ENCODE results near the gene PAK4.

Gene PAK4

DNA sequence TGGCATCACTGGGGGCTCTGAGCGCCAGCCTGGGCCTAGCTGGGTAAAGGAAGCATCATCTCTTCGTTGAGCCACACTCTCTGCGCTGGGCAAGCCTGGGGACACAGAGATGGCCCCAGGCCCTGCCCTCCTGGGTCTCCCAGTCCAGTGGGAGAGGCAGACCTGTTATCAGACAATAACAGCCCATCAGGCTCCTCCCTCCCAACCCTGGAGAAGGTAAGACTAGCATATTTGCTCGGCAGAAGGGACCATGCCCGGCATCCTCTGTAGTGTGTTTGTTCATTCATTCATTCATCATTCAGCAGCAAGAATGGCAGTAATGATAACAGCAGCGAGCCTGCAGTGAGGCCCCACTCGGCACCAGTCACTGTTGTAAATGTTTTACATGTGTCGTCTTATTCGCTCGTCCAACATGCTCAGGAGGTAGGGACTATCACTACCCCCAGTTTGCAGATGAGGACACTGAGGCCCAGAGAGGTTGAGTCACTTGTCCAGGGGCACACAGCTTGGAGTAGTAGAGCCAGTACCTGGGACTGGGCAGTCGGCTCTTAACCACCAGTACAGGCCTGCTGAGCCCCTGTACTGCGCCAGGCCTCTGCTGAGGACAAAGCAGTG, 33.2 kb downstream of the PAK4 start:
- Histone ChIP-seq H3K36me3 (ENCODE audit: control insufficient read depth, insufficient read depth, low read length) (no peaks in the 10 kb centered on the region), H3K4me3 (replicated peaks; ENCODE audit: low read depth, low read length) (no peak overlapping the region), H3K27me3 (replicated peaks; ENCODE audit: control insufficient read depth, insufficient read depth, low read length) (no peaks in the 10 kb centered on the region)
- DNase-seq (ENCODE audit: extremely low read depth, insufficient read length) = no peak
- TF ChIP-seq, protein P1, sequence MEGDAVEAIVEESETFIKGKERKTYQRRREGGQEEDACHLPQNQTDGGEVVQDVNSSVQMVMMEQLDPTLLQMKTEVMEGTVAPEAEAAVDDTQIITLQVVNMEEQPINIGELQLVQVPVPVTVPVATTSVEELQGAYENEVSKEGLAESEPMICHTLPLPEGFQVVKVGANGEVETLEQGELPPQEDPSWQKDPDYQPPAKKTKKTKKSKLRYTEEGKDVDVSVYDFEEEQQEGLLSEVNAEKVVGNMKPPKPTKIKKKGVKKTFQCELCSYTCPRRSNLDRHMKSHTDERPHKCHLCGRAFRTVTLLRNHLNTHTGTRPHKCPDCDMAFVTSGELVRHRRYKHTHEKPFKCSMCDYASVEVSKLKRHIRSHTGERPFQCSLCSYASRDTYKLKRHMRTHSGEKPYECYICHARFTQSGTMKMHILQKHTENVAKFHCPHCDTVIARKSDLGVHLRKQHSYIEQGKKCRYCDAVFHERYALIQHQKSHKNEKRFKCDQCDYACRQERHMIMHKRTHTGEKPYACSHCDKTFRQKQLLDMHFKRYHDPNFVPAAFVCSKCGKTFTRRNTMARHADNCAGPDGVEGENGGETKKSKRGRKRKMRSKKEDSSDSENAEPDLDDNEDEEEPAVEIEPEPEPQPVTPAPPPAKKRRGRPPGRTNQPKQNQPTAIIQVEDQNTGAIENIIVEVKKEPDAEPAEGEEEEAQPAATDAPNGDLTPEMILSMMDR (IDR thresholded peaks at IDR 0.05; ENCODE audit: insufficient read depth, low read length, poor library complexity, severe bottlenecking) = no peak

DNA sequence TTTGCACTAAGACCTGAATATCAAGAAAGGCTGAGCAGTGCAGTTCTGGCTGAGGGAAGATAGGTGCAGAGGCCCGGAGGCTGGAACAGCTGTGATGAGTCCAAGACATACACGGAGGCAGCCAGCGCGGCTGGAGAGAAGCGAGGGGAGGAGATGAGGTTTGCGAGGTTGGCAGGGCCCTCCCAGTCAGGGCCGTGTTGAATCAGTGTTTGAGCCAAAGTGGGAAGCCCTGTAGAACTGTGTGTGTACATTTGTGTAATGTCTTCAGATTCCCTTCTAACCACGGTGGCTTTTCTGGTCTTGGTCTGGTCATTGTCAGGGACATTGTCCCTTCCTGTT, 34.9 kb downstream of the PAK4 start:
- Histone ChIP-seq H3K36me3 (ENCODE audit: control insufficient read depth, insufficient read depth, low read length) (no peaks in the 10 kb centered on the region), H3K27me3 (replicated peaks; ENCODE audit: control insufficient read depth, insufficient read depth, low read length) (no peaks in the 10 kb centered on the region), H3K4me3 (replicated peaks; ENCODE audit: low read depth, low read length) (no peak overlapping the region)
- DNase-seq (ENCODE audit: extremely low read depth, insufficient read length) = no peak
- TF ChIP-seq, protein P1 (IDR thresholded peaks at IDR 0.05; ENCODE audit: insufficient read depth, low read length, poor library complexity, severe bottlenecking) = no peak

DNA sequence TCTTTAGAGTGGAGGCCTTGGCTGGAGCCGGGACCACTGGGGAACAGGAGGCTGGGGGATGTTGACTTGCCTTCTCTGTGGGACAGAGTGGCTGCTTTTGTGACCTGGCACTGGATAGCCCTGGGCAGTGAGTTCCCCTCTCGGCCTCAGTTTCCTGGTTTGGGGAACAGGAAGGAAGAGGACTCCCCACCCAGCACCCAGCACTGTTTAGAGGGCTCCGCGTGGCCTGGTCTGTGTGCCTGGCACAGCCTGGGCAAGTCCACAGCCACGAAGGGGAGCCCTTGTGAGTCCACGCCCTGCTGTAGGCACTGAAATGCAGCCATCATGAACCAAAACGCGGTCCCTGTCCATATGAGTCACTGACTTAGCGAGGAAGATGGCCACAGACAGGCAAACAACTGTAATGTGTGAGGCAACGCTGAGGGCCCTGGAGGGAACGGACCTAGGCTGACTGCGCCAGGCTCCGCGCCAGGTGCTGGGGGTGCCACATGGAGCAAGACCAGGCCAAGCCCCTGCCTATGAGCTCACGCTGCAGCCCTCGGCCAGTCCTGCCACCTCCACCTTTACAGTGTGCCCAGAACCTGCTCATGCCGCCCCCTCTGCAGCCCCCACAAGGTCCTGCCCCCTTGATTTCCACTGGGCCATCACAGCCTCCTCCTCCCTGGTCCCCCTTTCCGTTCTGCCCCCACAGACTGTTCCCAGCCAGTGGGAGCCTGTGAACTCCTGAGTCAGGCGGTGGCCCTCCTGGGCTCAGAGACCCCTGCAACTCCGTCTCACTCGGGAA, 35.5 kb downstream of the PAK4 start:
- DNase-seq (ENCODE audit: extremely low read depth, insufficient read length) = no peak
- Histone ChIP-seq H3K4me3 (replicated peaks; ENCODE audit: low read depth, low read length) (no peak overlapping the region), H3K27me3 (replicated peaks; ENCODE audit: control insufficient read depth, insufficient read depth, low read length) (no peaks in the 10 kb centered on the region), H3K36me3 (ENCODE audit: control insufficient read depth, insufficient read depth, low read length) (no peaks in the 10 kb centered on the region)
- TF ChIP-seq, protein P1 (IDR thresholded peaks at IDR 0.05; ENCODE audit: insufficient read depth, low read length, poor library complexity, severe bottlenecking) = no peak

DNA sequence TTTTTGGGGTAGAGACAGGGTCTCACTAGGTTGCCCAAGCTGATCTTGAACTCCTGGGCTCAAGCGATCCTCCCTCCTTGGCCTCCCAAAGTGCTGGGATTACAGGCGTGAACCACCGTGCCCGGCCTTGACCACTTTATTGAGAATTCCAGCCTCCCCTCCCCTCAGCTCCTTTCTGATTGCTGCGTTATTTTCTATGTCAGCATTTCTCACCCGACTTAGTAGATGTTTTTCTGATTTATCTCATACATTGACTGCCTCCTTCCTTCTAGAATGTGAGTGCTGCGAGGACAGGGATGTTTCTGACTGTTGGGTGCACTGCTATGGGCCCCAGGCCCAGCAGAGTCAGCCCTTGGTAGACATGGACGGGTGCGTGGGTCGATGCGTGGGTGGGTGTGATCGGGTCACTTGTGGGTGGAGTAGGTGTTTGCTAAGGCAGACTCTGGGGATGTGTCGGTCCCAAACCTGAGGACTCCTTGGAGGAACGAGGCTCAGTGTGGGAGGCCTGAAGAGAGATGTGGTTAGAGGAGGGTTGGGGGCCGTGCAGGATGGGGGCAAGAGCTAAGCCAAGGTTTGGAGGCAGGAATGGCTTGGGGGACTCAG, 37.0 kb downstream of the PAK4 start:
- DNase-seq (ENCODE audit: extremely low read depth, insufficient read length) = no peak
- no peaks in the 10 kb centered on the region for H3K36me3 ChIP-seq (ENCODE audit: control insufficient read depth, insufficient read depth, low read length)
- TF ChIP-seq, protein P1 (IDR thresholded peaks at IDR 0.05; ENCODE audit: insufficient read depth, low read length, poor library complexity, severe bottlenecking) = no peak
- no peaks in the 10 kb centered on the region for H3K27me3 ChIP-seq (replicated peaks; ENCODE audit: control insufficient read depth, insufficient read depth, low read length)
- no peak overlapping the region for H3K4me3 ChIP-seq (replicated peaks; ENCODE audit: low read depth, low read length)

DNA sequence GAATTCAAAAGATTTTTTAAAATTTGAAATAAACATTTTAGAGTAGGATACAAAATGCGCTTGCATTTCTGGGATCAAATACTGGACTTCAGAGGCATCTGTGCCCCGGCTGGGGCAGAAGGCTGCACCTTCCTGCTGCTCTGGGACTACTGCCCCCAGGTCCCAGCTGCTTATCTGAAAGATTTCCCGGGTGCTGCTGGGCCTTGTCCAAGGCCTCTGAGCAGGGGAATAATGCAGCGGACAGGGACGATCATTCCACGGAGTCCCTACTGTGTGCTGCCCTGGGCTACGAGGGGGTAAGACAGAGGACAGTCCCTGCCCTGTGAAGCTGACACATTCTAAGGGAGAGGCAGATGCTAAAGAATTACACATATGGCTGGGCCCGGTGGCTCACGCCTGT, 38.0 kb downstream of the PAK4 start:
- no peak overlapping the region for H3K4me3 ChIP-seq (replicated peaks; ENCODE audit: low read depth, low read length)
- TF ChIP-seq, protein P1 (IDR thresholded peaks at IDR 0.05; ENCODE audit: insufficient read depth, low read length, poor library complexity, severe bottlenecking) = no peak

More for the DNA sequence above, 38.0 kb downstream of the PAK4 start:
- Histone ChIP-seq H3K27me3 (replicated peaks; ENCODE audit: control insufficient read depth, insufficient read depth, low read length) (no peaks in the 10 kb centered on the region), H3K36me3 (ENCODE audit: control insufficient read depth, insufficient read depth, low read length) (no peaks in the 10 kb centered on the region)
- DNase-seq (ENCODE audit: extremely low read depth, insufficient read length) = no peak
